K562 (cell line): Measurements from ENCODE around the gene KLHL13. TPM values are rescaled to one million over a fixed set of nuclear protein-coding genes. Genes with fewer than 3 reads are reported as not detected.

ENCODE experiments used
- ATAC-seq: fragments of 200-7000 bp; cut with Tn5 transposase; 3 replicates; pipeline ENCODE4 v1.9.1; 2020; ENCODE audit warnings: moderate library complexity
- BruUV-seq: library from RNA; stranded (reverse); fragments of 400-500 nt; replicated peaks from 2 replicates; lab custom pipeline; 2021; lab: Mats Ljungman, UMichigan
- CTCF ChIA-PET: fragments of 300-600 bp; formaldehyde crosslinking; extraction: SDS; loops from one replicate; lab custom pipeline; 2021; ENCODE audit warnings: low intra/inter-chr PET ratio; lab: Yijun Ruan, JAX
- POLR2A ChIA-PET: fragments of 300-600, 350-650 bp; sonication (Branson Sonifier 250); formaldehyde crosslinking; extraction: SDS; loops from one replicate; lab custom pipeline; 2021; ENCODE audit warnings: antibody characterized with exemption, inconsistent platforms; lab: Yijun Ruan, JAX
- DNase-seq, 4 experiments: peaks; one replicate each; pipeline versions ENCODE4 v3.0.0 to v3.0.0-alpha.2; 2011 to 2018; ENCODE audit warnings: low spot score in 3 of 4, mixed read lengths in 3 of 4; ENCODE audit errors: extremely low read depth in 1 of 4
- FAIRE-seq: peaks from 2 replicates; lab custom pipeline; 2011; peaks lifted over from hg19 to GRCh38; lab: Jason Lieb, UNC
- H2AFZ ChIP-seq: 2 replicates; pipeline ENCODE4 v1.6.0; 2011; ENCODE audit warnings: low read depth, low read length, control low read depth, inconsistent platforms
- H3K27ac ChIP-seq: fragments of 200-600 bp; 3 replicates; pipeline ENCODE4 v1.8.0; 2011; ENCODE audit warnings: low read depth, mild to moderate bottlenecking, control low read depth, inconsistent platforms, low read length, moderate library complexity, mixed read lengths; ENCODE audit errors: extremely low read depth
- H3K27me3 ChIP-seq, 2 experiments: fragments of 300-600 bp in 1 of 2; 2 replicates in 1 of 2; 3 replicates in 1 of 2; pipeline versions ENCODE4 v1.6.0 to v1.8.0; 2011; ENCODE audit warnings: inconsistent platforms in 2 of 2, low read length in 2 of 2, mild to moderate bottlenecking in 1 of 2, mixed read lengths in 1 of 2, moderate library complexity in 1 of 2; ENCODE audit not compliant: control insufficient read depth in 2 of 2, insufficient read depth in 2 of 2
- H3K36me3 ChIP-seq: fragments of 300-600 bp; 3 replicates; pipeline ENCODE4 v1.8.0; 2011; ENCODE audit warnings: mild to moderate bottlenecking, low read length, inconsistent platforms; ENCODE audit not compliant: control insufficient read depth, insufficient read depth
- H3K4me1 ChIP-seq, 2 experiments: fragments of 200-600 bp in 1 of 2; replicated peaks in 1 of 2; 2 replicates in 1 of 2; 3 replicates in 1 of 2; pipeline versions ENCODE4 v1.5.1 to v1.8.0; 2011; ENCODE audit warnings: inconsistent platforms in 2 of 2, low read length in 2 of 2, mild to moderate bottlenecking in 1 of 2, mixed read lengths in 1 of 2, moderate library complexity in 1 of 2; ENCODE audit not compliant: control insufficient read depth in 2 of 2, insufficient read depth in 2 of 2
- H3K4me2 ChIP-seq: 2 replicates; pipeline ENCODE4 v1.6.1; 2011; ENCODE audit warnings: low read length, control low read depth, inconsistent platforms, mixed read lengths; ENCODE audit not compliant: insufficient read depth
- H3K4me3 ChIP-seq: fragments of 200-600 bp; sonication (generic), shearing (Covaris generic); 2 replicates; pipeline ENCODE4 v1.5.1; 2016; ENCODE audit warnings: control low read depth, inconsistent platforms
- H3K79me2 ChIP-seq: fragments of 200-600 bp; 3 replicates; pipeline ENCODE4 v1.8.0; 2011; ENCODE audit warnings: low read length, inconsistent platforms; ENCODE audit not compliant: control insufficient read depth, insufficient read depth
- H3K9ac ChIP-seq, 2 experiments: 2 replicates each; pipeline versions ENCODE4 v1.6.0 to v1.6.1; 2011; ENCODE audit warnings: low read depth in 2 of 2, low read length in 2 of 2, control low read depth in 1 of 2, inconsistent platforms in 1 of 2, mild to moderate bottlenecking in 1 of 2, mixed read lengths in 1 of 2; ENCODE audit not compliant: insufficient read depth in 1 of 2
- H3K9me1 ChIP-seq: one replicate; pipeline ENCODE4 v1.6.0; 2011; ENCODE audit warnings: inconsistent platforms, mild to moderate bottlenecking, low read length, moderate library complexity; ENCODE audit not compliant: control insufficient read depth, insufficient read depth
- H3K9me3 ChIP-seq: replicated peaks from 2 replicates; pipeline ENCODE4 v1.5.1; 2011; ENCODE audit warnings: low read depth, low read length, inconsistent platforms; ENCODE audit not compliant: control insufficient read depth, insufficient read depth
- H4K20me1 ChIP-seq: replicated peaks from 2 replicates; pipeline ENCODE4 v1.6.1; 2011; ENCODE audit warnings: low read length, inconsistent platforms, mixed read lengths; ENCODE audit not compliant: control insufficient read depth, insufficient read depth
- EHMT2 ChIP-seq: fragments of 450-650 bp; IDR thresholded peaks from 2 replicates; pipeline ENCODE4 v1.6.1; 2018; ENCODE audit warnings: antibody characterized with exemption
- GTF2E2 ChIP-seq: fragments of 200-800 bp; sonication (Bioruptor generic); IDR thresholded peaks from 2 replicates; pipeline ENCODE4 v1.6.1; 2016; ENCODE audit warnings: missing genetic modification characterization, missing compliant biosample characterization
- JUNB ChIP-seq: fragments of 450-650 bp; formaldehyde crosslinking; conservative IDR thresholded peaks from 2 replicates; pipeline ENCODE4 v1.4.0; 2020; ENCODE audit warnings: mild to moderate bottlenecking
- MITF ChIP-seq: IDR thresholded peaks from 2 replicates; pipeline ENCODE4 v1.6.1; 2014; ENCODE audit warnings: antibody characterized with exemption
- NR2F6 ChIP-seq: fragments of 450-650 bp; formaldehyde crosslinking; IDR thresholded peaks from 2 replicates; pipeline ENCODE4 v1.4.0; 2020; ENCODE audit warnings: mild to moderate bottlenecking
- PHB ChIP-seq: fragments of 250-450 bp; sonication (Bioruptor Pico); IDR thresholded peaks from 2 replicates; pipeline ENCODE4 v1.5.0; 2021
- PHF20 ChIP-seq: fragments of 450-650 bp; IDR thresholded peaks from 2 replicates; pipeline ENCODE4 v1.6.1; 2018; ENCODE audit not compliant: partially characterized antibody
- PRMT5 ChIP-seq: sonication (generic); formaldehyde crosslinking; IDR thresholded peaks from 2 replicates; pipeline ENCODE4 v1.5.0; 2020; ENCODE audit warnings: missing genetic modification reagents
- RBM15 ChIP-seq: fragments of 200-400 bp; formaldehyde crosslinking; IDR thresholded peaks from 2 replicates; pipeline ENCODE4 v1.6.1; 2018; ENCODE audit warnings: mild to moderate bottlenecking, low read length, moderate library complexity; ENCODE audit not compliant: insufficient read depth
- SOX6 ChIP-seq: fragments of 450-650 bp; IDR thresholded peaks from 2 replicates; pipeline ENCODE4 v1.6.1; 2014; ENCODE audit warnings: mild to moderate bottlenecking
- SPI1 ChIP-seq: IDR thresholded peaks from 2 replicates; pipeline ENCODE4 v1.6.1; 2011; ENCODE audit warnings: low read depth, low read length, control low read depth, borderline replicate concordance
- SREBF2 ChIP-seq: sonication (generic); formaldehyde crosslinking; IDR thresholded peaks from 2 replicates; pipeline ENCODE4 v1.4.0; 2020; ENCODE audit warnings: mild to moderate bottlenecking, missing genetic modification reagents
- ZBTB33 ChIP-seq: sonication (generic); formaldehyde crosslinking; IDR thresholded peaks from 2 replicates; pipeline ENCODE4 v1.8.1; 2023; ENCODE audit warnings: mild to moderate bottlenecking, missing genetic modification reagents
- ZFP30 ChIP-seq: fragments of 250-450 bp; sonication (Bioruptor Pico); IDR thresholded peaks from 2 replicates; pipeline ENCODE4 v1.8.0; 2022; ENCODE audit warnings: moderate library complexity, mild to moderate bottlenecking, inconsistent platforms, borderline replicate concordance
- WGBS: fragments of 100-300 bp; shearing (Covaris generic); methylation state at CpG from one replicate; pipeline ENCODE4 v1.1.6; 2016; ENCODE audit warnings: low coverage, mixed read lengths; ENCODE audit not compliant: insufficient coverage; ENCODE audit errors: missing lambda C conversion rate; 5-methylcytosine and 5-hydroxymethylcytosine counted together
- in situ Hi-C: fragments of 300-500 bp; cut with MboI; formaldehyde crosslinking; loops from 4 replicates; pipeline ENCODE4 v1.15.0; 2018; ENCODE audit warnings: inconsistent platforms, mixed read lengths
- intact Hi-C: fragments of 100-400 bp; cut with micrococcal nuclease; formaldehyde crosslinking; loops from 2 replicates; pipeline ENCODE4 v1.14.2; 2022
- polyA plus RNA-seq, 8 experiments: library from polyadenylated mRNA; depleted of rRNA in 4 of 8; stranded (reverse) in 5 of 8; unstranded in 3 of 8; fragments of >200 nt; fragmentation: Nextera tagmentation in 2 of 8; fragmentation: Illumina TruSeq in 1 of 8; extraction: Ambion mirVana in 2 of 8; extraction: Trizol in 1 of 8; gene quantifications; 2 replicates each; pipeline versions ENCODE4 v1.2.1 to v1.2.3, GENCODE V29; 2011 to 2014; ENCODE audit warnings: inconsistent platforms in 1 of 8, missing spikeins in 1 of 8
- total RNA-seq, 7 experiments: library from RNA; depleted of rRNA in 6 of 7; stranded (reverse); fragments of >200 nt in 6 of 7; fragmentation: Illumina TruSeq in 2 of 7; extraction: Trizol in 2 of 7; gene quantifications; 2 replicates each; pipeline versions ENCODE4 v1.2.1 to v1.2.3, GENCODE V29; 2011 to 2021; ENCODE audit warnings: low replicate concordance in 1 of 7

Gene KLHL13
- total and polyA plus RNA-seq, 9 of the 15 experiments (the other 6 are each of a cell fraction or from before 2014, with no cell fraction given): 1.2 to 4.1 (median 2.2) TPM

DNA sequence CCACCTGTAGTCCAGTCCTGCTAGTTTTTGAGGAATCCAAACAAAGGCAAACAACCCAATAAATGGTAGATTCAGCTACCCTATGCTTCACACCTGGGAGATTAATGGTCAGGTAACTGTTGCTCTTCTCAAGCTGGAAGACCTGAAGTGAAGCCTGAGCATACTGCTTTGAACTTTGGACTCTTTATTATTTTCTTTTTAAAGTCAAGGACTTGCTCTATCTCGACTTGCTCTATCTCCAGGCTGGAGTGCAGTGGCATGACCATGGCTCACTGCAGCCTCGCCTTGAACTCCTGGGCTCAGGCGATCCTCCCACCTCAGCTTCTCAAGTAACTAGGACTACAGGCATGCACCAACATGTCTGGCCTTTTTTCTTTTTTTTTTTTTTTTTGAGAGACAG lies 14.7 kb upstream of the KLHL13 start:
- in situ Hi-C loops: no loop called here
- no peak overlapping the region for H2AFZ ChIP-seq
- H3K79me2 ChIP-seq: no peaks in the 10 kb centered on the region
- H4K20me1 ChIP-seq: no peaks in the 10 kb centered on the region
- H3K4me3 ChIP-seq: no peak overlapping the region
- intact Hi-C loops: no loop called here
- no peaks in the 10 kb centered on the region for H3K9me1 ChIP-seq
- 0% methylated on average over 2 of the region's 3 CpGs for WGBS
- H3K36me3 ChIP-seq: no peaks in the 10 kb centered on the region
- TF ChIP-seq GTF2E2 (tag): no peak
- no peak overlapping the region for H3K4me2 ChIP-seq
- no peak overlapping the region for H3K27ac ChIP-seq
- no peak for DNase-seq
- ChIA-PET POLR2A (no interaction called here), CTCF (no interaction called here)
- H3K4me1 ChIP-seq: no peaks in the 10 kb centered on the region
- BruUV-seq: no TSS peak
- H3K27me3 ChIP-seq: no peaks in the 10 kb centered on the region; a peak in 1 of 5 replicates
- H3K9ac ChIP-seq: no peak overlapping the region
- ATAC-seq: no peak
- FAIRE-seq: no peak
- no peaks in the 10 kb centered on the region for H3K9me3 ChIP-seq

- Histone ChIP-seq H3K36me3 (no peaks in the 10 kb centered on the region), H3K27ac (no peak overlapping the region), H4K20me1 (no peaks in the 10 kb centered on the region), H3K79me2 (no peaks in the 10 kb centered on the region), H3K9me3 (no peaks in the 10 kb centered on the region), H3K9ac (no peak overlapping the region), H3K4me3 (no peak overlapping the region), H3K27me3 (no peaks in the 10 kb centered on the region; a peak in 1 of 5 replicates), H2AFZ (no peak overlapping the region), H3K4me1 (no peaks in the 10 kb centered on the region), H3K4me2 (no peak overlapping the region), H3K9me1 (no peaks in the 10 kb centered on the region)
- FAIRE-seq: no peak
- no TSS peak for BruUV-seq
- no peak for DNase-seq
- ATAC-seq: no peak
- in situ Hi-C loops (no loop called here), intact Hi-C loops (no loop called here)
- TF ChIP-seq SPI1: no peak
- TF ChIP-seq SOX6: no peak
- TF ChIP-seq MITF: no peak
- no peak for TF ChIP-seq ZFP30 (CRISPR knock-in tag)
- TF ChIP-seq PHB (CRISPR knock-in tag): no peak
- TF ChIP-seq PHF20: no peak
- no peak for TF ChIP-seq NR2F6 (CRISPR knock-in tag)
- no peak for TF ChIP-seq RBM15
- no peak for TF ChIP-seq EHMT2
- TF ChIP-seq ZBTB33 (CRISPR knock-in tag): no peak
- TF ChIP-seq SREBF2 (CRISPR knock-in tag): no peak
- no peak for TF ChIP-seq JUNB (CRISPR knock-in tag)
- TF ChIP-seq PRMT5 (CRISPR knock-in tag): no peak
- CTCF ChIA-PET: no interaction called here
- POLR2A ChIA-PET: no interaction called here
These were observed 13.1 kb upstream of the KLHL13 start for GRCh38 chrX:118129681-118130080.
